Measurements from ENCODE around the gene GANAB. TPM values are rescaled to one million over a fixed set of nuclear protein-coding genes. Genes with fewer than 3 reads are reported as not detected.
"Not testable (repeated sequence)": the region's sequence is repeated elsewhere in the genome, so short reads cannot be mapped to it uniquely, and the experiment has no call there.

GANAB gene
- polyA plus RNA-seq, 3 donors = 390 to 407 (median 396) TPM

DNA sequence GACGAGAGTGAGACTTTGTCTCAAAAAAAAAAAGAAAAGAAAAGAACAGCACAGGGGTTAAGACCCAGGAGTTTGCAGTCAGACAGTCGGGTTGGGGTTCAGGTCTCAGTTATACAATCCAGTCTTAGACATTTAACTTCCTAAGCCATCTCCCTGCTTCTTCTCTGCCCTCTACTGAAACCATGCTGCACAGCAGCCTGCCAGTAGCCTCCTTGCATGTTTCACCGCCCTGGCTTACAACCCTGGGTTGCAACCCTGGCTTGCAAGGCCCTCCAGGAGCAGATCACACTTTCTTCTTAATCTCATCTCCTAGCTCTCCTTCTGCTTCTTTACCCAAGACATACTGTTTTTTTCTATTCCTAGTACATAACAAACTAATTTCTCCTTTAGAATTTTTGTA, 18.7 kb downstream of the GANAB start:
- no peak for DNase-seq (ENCODE audit: low read depth in 3 of 3, low spot score in 2 of 3)

DNA sequence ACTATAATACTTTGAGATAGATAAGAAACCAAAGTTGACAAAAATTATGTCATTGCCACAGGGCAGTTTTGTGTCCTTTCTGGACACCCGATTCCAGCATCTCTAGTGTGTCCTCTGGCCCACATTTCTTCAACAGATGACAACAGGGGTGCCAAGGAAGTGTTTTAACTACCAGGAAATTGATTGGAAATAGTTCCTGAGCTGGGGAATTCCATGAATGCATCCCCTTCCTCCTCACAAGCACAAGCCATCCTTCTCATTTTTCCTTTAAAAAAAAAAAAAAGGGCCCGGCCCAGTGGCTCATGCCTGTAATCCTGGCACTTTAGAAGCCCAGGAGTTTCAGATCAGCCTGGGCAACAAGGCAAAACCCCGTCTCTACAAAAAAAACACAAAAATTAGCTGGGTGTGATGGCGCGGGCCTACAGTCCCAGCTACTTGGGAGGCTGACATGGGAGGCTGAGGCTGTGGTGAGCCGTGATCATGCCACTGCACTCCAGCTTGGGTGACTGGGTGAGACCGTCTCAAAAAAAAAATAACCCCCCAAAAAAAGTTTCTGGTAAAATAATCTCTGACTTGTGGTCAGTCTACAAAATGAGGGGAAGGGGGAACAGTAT, 23.8 kb downstream of the GANAB start:
- DNase-seq (ENCODE audit: low read depth in 3 of 3, low spot score in 2 of 3) = no peak

DNA sequence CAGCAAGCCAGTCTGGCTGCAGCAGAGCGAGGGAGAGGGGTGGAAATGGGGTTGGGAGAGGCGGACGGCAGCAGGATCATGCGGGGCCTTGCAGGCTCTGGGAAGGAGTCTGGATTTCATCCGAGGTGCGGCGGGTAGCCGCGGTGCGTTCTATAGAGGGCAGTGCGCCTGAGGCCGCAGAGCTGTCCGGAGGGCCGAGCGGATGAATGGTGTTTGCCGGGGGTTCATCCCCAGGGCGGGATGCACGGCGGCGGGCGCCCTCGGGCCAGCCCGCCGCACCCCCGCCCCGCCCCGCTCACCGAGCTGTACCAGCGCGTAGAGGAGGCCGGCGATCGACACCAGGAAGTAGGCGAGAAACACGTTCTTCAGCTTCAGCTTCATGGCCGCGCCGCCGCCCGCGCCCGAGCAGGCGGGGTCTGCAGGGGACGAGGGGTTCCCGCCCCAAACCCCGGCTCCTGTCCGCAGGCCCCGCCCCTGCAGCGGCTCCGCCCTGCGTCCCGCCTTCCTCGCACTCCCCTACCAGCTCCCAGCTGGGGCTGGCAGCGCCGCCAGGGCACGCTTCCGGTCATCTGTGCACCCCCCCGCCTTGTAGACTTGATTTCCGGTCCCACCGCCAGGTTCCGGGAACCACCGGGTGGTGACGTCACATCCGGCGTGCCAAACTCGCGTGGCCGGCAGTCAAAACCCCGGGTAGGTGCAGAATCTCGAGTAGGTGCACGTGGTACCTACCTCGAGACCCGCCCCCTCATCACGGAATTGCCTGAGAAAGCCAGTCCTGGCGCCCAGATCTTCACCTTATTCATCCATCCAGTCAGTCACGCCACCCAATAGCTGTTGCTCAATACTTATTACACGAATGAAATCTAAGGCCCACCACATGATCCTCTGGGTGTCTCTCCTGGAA, 24.6 kb downstream of the GANAB start, which contains the start of gene B3GAT3:
B3GAT3 (minus strand) TSS at position 420 of the 904 bp plus-strand sequence; CDS start at position 381, 39 bp downstream.
- peak; percentile 89 to 92 (median 92) for DNase-seq (ENCODE audit: low read depth in 3 of 3, low spot score in 2 of 3)

DNA sequence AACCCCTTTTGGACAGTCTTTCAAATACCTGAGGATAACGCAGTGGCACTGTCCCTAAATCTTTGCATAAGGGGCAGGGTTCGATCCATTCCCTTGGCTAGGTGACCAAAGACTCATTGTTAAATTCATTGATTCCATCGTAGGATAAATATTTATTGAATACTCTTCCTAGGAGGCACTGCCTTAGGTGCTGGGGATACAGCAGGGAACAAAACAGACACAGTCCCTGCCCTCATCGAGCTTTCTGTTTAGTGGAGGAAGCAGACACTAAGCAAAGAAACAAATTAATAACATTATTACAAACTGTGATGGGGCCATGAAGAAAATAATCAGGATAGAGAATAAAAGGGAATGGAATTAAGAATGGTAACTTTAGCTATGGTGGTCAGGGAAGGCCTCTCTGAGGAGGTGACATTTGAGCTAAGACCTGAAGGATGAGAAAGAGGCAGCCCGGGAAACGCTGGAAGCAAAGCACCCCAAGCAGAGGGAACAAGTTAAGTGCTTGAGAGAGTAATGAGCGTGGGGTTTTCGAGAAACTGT, 25.3 kb downstream of the GANAB start:
- no peak for DNase-seq (ENCODE audit: low read depth in 3 of 3, low spot score in 2 of 3)

DNA sequence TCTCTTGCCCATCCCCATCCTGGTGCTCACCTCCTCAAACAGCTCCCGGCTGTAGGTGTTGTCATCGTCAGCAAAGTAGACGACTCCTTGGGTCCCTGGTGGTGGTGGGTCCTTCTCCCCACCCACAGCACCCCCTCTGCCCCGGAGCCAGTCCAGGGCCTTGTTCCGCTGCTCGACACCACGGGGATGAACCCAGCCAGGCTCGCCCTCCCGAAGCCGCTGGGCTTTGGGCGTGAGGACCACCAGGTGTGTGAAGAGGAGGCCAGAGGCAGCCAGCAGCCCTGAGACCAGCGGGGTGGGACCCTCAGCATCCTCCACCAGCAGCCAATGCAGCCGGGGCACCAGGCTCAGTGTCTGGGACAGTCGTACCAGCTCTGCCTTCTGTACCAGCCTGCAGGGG, 29.5 kb downstream of the GANAB start:
- not testable (repeated sequence) for DNase-seq (ENCODE audit: low read depth in 3 of 3, low spot score in 2 of 3)

DNA sequence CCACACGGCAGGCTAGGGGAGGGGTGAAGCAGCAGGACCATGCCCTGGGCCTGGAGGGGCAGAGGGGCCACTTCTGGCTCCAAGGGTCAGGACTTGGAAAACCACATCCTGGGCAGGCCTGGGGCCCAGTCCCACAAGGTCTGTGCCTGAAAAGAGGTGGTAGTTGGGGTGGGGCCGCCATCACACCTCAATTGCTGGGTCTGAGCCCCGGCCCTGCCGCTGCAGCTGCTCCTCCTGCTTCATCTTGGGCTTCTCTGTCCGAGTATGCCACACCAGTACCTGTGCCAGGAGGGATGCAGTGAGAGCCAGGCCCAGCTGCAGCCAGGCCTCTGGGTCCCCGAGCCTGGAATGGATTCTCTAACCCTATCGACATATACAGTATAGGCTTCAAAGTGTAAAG, 30.9 kb downstream of the GANAB start:
- no peak for DNase-seq (ENCODE audit: low read depth in 3 of 3, low spot score in 2 of 3)

DNA sequence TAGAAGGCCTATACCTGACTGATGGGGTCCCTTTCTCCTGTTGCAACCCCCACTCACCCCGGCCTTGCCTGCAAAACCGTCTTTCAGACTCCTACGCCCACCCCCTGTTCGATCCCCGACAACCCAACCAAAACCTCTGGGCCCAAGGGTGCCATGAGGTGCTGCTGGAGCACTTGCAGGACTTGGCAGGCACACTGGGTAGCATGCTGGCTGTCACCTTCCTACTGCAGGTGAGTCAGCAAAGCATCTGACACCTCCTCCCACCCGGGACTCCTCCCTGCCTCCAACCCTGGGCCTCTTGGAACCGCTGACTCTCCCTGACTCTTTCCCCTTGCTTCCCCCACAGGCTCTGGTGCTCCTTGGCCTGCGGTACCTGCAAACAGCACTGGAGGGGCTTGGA, 32.1 kb downstream of the GANAB start:
- no peak for DNase-seq (ENCODE audit: low read depth in 3 of 3, low spot score in 2 of 3)

DNA sequence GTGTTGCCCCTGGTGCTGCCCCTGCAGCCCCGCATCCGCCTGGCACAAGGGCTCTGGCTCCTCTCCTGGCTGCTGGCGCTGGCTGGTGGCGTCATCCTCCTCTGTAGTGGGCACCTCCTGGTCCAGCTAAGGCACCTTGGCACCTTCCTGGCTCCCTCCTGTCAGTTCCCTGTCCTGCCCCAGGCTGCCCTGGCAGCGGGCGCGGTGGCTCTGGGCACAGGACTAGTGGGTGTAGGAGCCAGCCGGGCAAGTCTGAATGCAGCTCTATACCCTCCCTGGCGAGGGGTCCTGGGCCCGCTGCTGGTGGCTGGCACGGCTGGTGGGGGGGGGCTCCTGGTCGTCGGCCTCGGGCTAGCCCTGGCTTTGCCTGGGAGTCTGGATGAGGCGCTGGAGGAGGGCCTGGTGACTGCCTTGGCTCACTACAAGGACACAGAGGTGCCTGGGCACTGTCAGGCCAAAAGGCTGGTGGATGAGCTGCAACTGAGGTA, 33.1 kb downstream of the GANAB start:
- no peak for DNase-seq (ENCODE audit: low read depth in 3 of 3, low spot score in 2 of 3)

DNA sequence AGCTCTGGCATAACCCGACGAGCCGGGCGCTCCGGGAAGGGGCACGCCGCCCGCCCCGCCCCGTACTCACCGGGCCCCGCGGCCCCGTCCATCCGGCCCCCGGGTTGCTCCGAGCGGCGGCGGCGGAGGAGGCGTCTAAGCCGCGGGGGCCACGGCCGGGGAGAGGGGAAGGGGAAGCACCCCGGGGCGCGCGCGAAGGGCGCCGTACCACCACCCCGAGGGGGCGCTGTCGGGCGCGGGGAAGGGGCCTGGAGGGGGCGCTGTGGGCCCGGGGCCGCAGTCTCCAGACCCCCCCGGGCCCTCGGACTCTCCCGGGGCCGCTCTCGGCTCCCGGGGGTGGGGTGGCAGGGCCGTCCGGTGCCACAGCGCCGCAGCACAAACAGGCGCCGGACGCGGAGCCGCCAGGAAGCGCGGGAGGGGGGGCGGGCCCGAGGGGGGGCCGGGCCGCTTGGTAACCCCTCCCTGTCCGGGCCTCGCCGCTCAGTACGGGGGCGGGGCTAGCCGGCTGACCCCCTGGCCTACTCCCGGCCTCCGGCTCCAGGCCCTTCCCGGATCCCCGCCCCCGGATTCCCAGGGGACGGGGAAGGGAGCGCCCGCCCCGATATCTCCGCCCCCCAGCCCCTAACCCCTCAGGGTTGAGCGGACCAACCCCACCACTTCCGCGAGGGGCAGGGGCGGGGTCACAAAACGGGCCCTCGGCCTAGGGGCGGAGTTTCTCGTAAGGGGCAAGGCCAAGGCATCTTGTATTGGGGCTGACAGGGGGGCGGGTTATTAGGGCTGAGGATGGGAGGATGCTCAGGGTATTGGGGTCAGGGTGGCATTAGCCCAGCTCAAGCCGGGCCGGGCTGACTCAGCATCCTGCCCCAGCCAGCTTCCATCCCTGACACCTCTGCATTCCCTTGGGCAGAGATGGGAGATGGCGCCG, 33.8 kb downstream of the GANAB start, which contains the start of the genes EML3 and ROM1:
EML3 (minus strand) TSS at position 410 of the 925 bp plus-strand sequence; CDS start at position 92, 318 bp downstream.
ROM1 (plus strand) TSS at position 892 of the 925 bp plus-strand sequence; CDS start at position 917, 25 bp downstream.
- no peak for DNase-seq (ENCODE audit: low read depth in 3 of 3, low spot score in 2 of 3)

DNA sequence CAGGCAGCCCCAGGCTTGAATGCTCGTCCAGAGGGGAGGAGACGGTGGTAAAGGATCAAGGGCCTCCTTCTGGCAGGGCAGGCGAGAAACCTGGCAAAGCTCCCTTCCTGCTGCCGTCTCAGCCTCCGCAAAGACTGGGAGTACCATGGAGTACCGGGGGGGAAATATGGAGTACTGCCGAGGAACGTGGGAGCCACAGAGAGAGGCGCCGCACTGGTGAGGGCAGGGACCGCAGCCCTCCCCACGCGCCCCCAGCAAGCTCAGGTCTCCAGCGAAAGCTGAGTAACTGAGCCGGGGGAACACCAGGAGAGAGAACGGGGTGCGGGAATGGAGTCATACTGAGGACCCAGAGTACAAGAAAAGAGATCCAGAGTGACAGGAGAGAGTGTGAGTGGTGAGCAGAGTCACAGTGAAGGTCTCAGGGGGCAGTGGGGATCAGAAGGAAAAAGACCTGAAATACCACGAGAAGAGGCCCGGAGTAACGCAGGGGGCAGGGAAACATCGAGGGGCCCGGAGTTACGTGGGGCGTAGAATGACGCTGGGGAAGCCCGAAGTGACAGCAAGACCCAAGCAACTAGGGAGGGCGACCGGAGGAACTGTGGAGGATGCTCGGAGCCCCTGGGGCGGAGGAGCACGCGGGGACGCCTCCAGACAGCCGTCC, 34.6 kb downstream of the GANAB start:
- DNase-seq (ENCODE audit: low read depth in 3 of 3, low spot score in 2 of 3) = no peak

DNA sequence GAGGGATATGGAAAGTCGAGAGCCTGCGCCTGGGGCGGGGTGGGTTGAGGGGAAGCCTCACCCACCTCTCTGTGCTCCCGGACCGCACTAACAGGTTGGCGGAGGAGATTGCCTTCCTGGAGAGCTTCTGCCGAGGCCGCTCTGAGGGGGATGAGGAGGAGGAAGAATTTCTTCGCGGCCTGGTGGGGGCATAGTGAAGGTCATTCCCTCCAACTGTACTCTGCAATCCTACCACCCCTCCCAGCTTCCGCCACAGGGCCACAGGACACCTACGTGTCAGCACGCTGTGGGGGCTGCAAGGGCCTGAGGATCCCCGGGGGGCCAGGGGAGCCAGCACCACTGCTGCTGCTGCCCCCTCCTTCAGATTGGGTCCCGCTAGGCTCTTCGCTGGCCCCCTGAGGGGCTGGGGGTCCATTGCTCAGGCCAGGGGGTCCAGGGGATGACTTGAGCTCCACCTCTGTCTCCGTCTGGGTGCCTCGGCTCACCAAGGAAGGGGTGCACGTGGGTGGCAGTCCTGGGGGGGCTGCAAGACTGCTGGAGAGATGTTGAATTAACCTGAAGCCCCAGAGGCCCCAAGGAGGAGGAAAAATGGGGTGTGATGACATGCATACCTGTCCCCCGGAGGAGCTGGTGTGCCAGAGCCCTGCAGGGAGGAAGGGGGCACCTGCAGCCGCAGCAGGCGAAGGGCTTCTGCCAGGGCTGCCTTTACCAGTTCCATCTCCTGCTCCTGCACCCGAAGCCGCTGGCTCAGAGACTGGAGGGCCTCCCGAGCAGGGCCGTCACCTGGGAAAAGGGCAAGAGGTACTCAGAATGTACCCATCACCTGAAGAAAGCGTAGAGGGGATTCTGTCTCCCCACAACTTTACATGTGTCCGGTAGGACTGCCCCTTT, 35.4 kb downstream of the GANAB start:
- DNase-seq (ENCODE audit: low read depth in 3 of 3, low spot score in 2 of 3) = no peak

DNA sequence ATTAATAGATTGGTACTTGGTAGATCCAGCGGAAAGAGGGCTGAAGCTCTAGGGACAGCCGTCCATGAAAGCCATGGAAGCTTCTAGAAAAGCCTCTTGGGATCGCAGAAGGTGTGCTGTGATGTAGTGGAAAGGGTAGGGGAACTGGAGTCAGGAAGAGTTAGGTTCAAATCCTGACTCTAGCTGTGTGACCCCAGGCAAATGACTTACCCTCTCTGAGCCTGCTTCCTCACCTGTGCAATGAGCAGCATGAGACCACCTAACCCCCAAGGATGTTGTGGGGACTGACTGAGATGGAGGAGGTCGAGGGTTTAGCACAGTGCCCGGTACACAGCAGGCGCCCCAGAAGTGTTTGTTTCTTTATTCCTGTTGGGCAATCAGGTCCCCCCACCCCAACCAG, 36.0 kb downstream of the GANAB start:
- DNase-seq (ENCODE audit: low read depth in 3 of 3, low spot score in 2 of 3) = no peak

DNA sequence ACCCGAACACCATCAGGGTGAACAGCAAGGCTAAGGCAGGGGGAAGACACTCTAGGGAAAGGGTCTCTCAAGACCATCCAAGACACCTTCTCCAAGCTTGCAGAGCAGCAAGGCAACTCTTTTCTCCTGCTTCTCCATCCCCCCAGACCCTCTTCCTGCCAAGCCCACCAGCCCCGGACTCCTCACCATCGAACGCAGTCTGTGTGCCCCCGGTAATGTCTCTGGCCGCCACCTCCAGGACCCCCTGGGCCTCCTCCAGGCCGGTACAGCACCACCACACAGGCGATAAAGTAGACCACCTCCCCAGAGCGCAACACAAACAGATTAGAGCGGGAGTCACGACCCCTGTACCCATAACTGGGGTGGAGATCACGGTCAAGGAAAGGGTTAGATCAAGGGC, 37.6 kb downstream of the GANAB start:
- no peak for DNase-seq (ENCODE audit: low read depth in 3 of 3, low spot score in 2 of 3)

DNA sequence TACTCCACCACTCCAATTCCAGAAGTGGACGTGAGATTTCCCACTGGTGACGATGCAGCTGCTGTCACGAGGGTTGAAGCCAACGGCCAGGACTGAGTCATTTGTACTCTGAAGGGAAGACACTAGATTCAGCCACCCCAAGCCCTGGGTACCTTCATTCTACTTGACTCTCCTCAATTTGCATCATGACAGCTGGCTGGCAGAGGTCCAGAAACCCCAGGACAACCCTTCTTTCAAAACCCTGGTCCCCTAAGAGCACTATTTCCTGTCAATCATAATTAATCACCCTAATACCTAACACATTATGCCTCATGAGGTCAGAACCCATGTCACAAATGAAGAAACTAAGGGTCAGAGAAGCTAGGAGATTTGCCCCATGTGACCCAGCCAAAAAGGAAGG, 38.7 kb downstream of the GANAB start:
- DNase-seq (ENCODE audit: low read depth in 3 of 3, low spot score in 2 of 3) = no peak

DNA sequence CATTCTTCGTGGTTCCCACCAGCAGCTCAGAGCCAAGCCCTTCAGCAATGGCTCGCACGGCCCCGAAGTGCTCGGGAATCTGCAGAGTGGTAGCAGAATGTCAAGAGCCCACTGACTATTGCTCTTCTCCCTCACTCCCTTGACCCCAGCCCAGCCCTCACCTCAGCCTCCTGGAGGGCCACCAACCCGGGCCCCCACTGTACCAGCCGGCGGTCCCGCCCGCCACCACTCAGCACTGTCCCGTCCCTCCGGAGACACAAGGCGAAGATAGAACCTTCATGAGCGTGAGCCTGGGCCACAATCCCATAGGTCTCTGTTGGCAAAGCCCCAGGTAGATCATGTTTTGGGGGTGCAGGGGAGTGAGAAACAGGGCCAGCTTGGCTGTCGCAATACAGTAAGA, 40.5 kb downstream of the GANAB start:
- no peak for DNase-seq (ENCODE audit: low read depth in 3 of 3, low spot score in 2 of 3)

DNA sequence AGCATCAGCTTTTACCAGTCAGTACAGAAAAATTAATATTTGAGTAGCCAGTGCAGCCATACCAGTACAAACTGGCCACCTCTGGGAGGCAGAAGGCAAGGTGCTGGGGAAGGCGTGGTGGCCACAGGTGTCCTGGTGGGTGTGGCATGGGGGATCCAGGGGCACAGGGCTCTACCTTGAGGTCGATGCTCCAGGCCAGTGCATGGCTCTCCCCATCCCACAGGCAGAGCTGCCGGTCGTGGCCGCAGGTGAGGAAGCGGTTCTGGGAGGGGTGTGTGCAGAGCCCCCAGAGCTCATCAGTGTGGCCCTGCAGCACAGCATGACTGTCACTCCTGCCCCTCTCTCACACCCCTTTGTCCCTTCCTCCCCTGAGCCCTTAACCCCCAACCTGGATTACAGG, 40.9 kb downstream of the GANAB start:
- no peak for DNase-seq (ENCODE audit: low read depth in 3 of 3, low spot score in 2 of 3)

DNA sequence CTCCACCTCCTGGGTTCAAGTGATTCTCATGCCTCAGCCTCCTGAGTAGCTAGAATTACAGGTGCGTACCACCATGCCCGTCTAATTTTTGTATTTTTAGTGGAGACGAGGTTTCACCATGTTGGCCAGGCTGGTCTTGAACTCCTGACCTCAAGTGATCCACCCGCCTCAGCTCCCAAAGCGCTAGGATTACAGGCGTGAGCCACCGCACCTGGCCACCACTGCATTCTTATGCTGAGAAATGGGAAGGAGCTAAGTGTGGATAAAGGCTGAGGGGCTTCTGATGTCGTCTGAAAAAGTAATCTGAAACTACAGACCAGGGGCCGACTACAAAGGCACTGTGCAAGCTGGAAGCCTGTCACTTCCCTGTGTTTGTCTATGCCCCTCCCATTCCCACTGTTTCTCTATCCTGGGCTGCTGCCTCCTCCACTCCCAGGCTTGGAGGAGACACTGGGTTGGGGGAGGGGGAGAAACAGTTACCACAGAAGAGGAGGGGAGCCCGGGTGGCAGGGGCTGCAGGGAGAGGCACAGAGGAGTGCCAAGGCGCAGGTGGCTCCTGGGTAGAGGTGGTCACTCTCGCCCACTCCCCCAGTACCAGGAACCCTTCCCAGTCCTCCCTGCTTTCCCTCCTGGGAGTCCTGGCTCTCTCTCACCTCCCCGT, 41.8 kb downstream of the GANAB start:
- DNase-seq (ENCODE audit: low read depth in 3 of 3, low spot score in 2 of 3) = no peak

DNA sequence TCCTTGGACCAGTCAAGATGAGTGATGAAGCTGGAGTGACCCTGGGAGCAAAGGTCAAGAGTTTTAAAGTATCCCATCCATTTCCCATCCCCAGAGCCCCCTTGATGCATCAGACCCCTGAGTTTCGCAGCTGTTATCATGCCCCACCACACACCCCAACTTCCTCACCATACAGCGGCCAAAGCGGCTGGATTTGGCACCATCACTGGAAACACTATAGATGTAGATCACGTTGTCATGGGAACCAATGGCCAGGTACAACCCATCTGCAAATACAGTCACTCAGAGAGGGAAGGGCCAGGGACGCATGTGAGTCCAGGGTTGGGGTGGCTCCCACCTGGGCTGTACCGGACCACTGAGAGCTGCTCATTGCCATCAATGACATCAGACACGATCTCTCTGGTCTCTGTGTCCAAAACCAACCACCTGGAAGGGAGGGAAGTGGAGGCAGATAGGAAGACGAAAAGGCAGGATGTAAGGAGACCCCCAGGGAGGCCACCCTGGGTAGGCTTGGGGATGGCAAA, 42.6 kb downstream of the GANAB start:
- DNase-seq (ENCODE audit: low read depth in 3 of 3, low spot score in 2 of 3) = no peak

All from right renal cortex interstitium (tissue), 3 donors.